Activated B cell treated with CpG ODN at 0.5 μM for 24 hours (primary cell): Measurements from ENCODE around the gene DNAJC7. TPM values are rescaled to one million over a fixed set of nuclear protein-coding genes. Genes with fewer than 3 reads are reported as not detected.

Experiments used
- ATAC-seq: fragments of 200-7000 bp; cut with Tn5 transposase; one replicate; pipeline ENCODE4 v1.10.0; 2021; ENCODE audit warnings: low read depth, mild to moderate bottlenecking, moderate library complexity
- CTCF ChIA-PET: fragments of 350-600 bp; sonication (Branson Sonifier 250); formaldehyde crosslinking; loops from one replicate; lab custom pipeline; 2021; ENCODE audit warnings: antibody characterized with exemption; lab: Charles Lee
- POLR2A ChIA-PET: fragments of 350-600 bp; sonication (Branson Sonifier 250); formaldehyde crosslinking; loops from one replicate; lab custom pipeline; 2021; ENCODE audit warnings: antibody characterized with exemption; lab: Charles Lee
- DNase-seq: peaks from one replicate; pipeline ENCODE4 v3.0.0; 2022
- H3K27ac Mint-ChIP-seq: one replicate; pipeline ENCODE4 v1.8.0; 2020; ENCODE audit warnings: mixed read lengths
- H3K27me3 Mint-ChIP-seq: one replicate; pipeline ENCODE4 v1.8.0; 2021; ENCODE audit warnings: mixed read lengths
- H3K36me3 Mint-ChIP-seq: one replicate; pipeline ENCODE4 v1.8.0; 2021; ENCODE audit warnings: low read depth, mixed read lengths
- H3K4me1 Mint-ChIP-seq: one replicate; pipeline ENCODE4 v1.8.0; 2021; ENCODE audit warnings: mixed read lengths
- H3K4me3 Mint-ChIP-seq: one replicate; pipeline ENCODE4 v1.8.0; 2020; ENCODE audit warnings: mild to moderate bottlenecking, mixed read lengths
- H3K9me3 Mint-ChIP-seq: one replicate; pipeline ENCODE4 v1.8.0; 2020; ENCODE audit warnings: mixed read lengths
- intact Hi-C: fragments of 100-400 bp; cut with micrococcal nuclease; formaldehyde crosslinking; loops from one replicate; pipeline ENCODE4 v1.15.1; 2024
- total RNA-seq: library from RNA; stranded (reverse); gene quantifications from 2 replicates; pipeline ENCODE4 v1.2.3, GENCODE V29; 2022
- TF ChIP-seq, protein P1 (sequence below): fragments of 200-600 bp; IDR thresholded peaks from one replicate; pipeline ENCODE4 v1.8.0; 2022; ENCODE audit warnings: antibody characterized with exemption, mild to moderate bottlenecking

Gene DNAJC7
- total RNA-seq, 1 donor from 2014 or later = 152 TPM

- no peak for ATAC-seq
- Mint-ChIP-seq H3K4me3 (no peak overlapping the region), H3K9me3 (no peaks in the 10 kb centered on the region), H3K4me1 (peaks cover 6% of the 10 kb centered on the region), H3K27ac (no peak overlapping the region), H3K27me3 (peaks cover 26% of the 10 kb centered on the region), H3K36me3 (no peaks in the 10 kb centered on the region)
- ChIA-PET POLR2A (no interaction called here), CTCF (no interaction called here)
- DNase-seq = no peak
- TF ChIP-seq, protein P1, sequence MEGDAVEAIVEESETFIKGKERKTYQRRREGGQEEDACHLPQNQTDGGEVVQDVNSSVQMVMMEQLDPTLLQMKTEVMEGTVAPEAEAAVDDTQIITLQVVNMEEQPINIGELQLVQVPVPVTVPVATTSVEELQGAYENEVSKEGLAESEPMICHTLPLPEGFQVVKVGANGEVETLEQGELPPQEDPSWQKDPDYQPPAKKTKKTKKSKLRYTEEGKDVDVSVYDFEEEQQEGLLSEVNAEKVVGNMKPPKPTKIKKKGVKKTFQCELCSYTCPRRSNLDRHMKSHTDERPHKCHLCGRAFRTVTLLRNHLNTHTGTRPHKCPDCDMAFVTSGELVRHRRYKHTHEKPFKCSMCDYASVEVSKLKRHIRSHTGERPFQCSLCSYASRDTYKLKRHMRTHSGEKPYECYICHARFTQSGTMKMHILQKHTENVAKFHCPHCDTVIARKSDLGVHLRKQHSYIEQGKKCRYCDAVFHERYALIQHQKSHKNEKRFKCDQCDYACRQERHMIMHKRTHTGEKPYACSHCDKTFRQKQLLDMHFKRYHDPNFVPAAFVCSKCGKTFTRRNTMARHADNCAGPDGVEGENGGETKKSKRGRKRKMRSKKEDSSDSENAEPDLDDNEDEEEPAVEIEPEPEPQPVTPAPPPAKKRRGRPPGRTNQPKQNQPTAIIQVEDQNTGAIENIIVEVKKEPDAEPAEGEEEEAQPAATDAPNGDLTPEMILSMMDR = no peak
- intact Hi-C loops = no loop called here
These were observed 37.8 kb upstream of the DNAJC7 start for GRCh38 chr17:42055027-42055426.

GRCh38 chr17:42053731-42054500 is 36.7 kb upstream of the DNAJC7 start:
- DNase-seq = no peak
- peaks cover 30% of the 10 kb centered on the region for H3K27me3 Mint-ChIP-seq
- H3K9me3 Mint-ChIP-seq = no peaks in the 10 kb centered on the region
- TF ChIP-seq, protein P1 = no peak
- ATAC-seq = no peak
- H3K36me3 Mint-ChIP-seq = no peaks in the 10 kb centered on the region
- peaks cover 9% of the 10 kb centered on the region for H3K4me1 Mint-ChIP-seq
- ChIA-PET POLR2A (no interaction called here), CTCF (no interaction called here)
- intact Hi-C loops = no loop called here
- no peak overlapping the region for H3K27ac Mint-ChIP-seq
- no peak overlapping the region for H3K4me3 Mint-ChIP-seq

GRCh38 chr17:42052346-42052877 is 35.2 kb upstream of the DNAJC7 start:
- ChIA-PET POLR2A (no interaction called here), CTCF (no interaction called here)
- no peaks in the 10 kb centered on the region for H3K9me3 Mint-ChIP-seq

GRCh38 chr17:42051645-42052044 is 34.4 kb upstream of the DNAJC7 start:
- ChIA-PET POLR2A (interaction anchor here (0.6 to 1.3 kb wide), 3 partner anchors 32 to 85 kb away, joined by 3 read pairs; partner anchors contain the start of genes CNP and NKIRAS2), CTCF (interaction anchor here (0.6 to 1.3 kb wide), 2 partner anchors 26 to 27 kb away, joined by 3 to 4 read pairs; no protein-coding TSS in a partner anchor)

More at GRCh38 chr17:42052346-42052877, 35.2 kb upstream of the DNAJC7 start:
- H3K36me3 Mint-ChIP-seq = no peaks in the 10 kb centered on the region
- H3K27me3 Mint-ChIP-seq = peaks cover 30% of the 10 kb centered on the region
- DNase-seq = no peak
- intact Hi-C loops = no loop called here
- peaks cover 9% of the 10 kb centered on the region for H3K4me1 Mint-ChIP-seq
- no peak overlapping the region for H3K4me3 Mint-ChIP-seq
- no peak for ATAC-seq
- TF ChIP-seq, protein P1 = no peak
- no peak overlapping the region for H3K27ac Mint-ChIP-seq

More at GRCh38 chr17:42051645-42052044, 34.4 kb upstream of the DNAJC7 start:
- TF ChIP-seq, protein P1 = no peak
- Mint-ChIP-seq H3K27ac (no peak overlapping the region), H3K9me3 (no peaks in the 10 kb centered on the region), H3K4me1 (peaks cover 9% of the 10 kb centered on the region), H3K36me3 (no peaks in the 10 kb centered on the region), H3K4me3 (peak overlapping the region; percentile 15), H3K27me3 (peaks cover 30% of the 10 kb centered on the region)
- intact Hi-C loops = loop anchor here (2.0 kb wide), 2 partner anchors 27 to 35 kb away; partner anchors contain the start of gene DNAJC7
- ATAC-seq = no peak
- no peak for DNase-seq
